ENCODE data around the gene L1TD1. TPM values are rescaled to one million over a fixed set of nuclear protein-coding genes. Genes with fewer than 3 reads are reported as not detected.

The L1TD1 gene
- total and polyA plus RNA-seq, 2 of the 13 experiments (the other 11 are each of a cell fraction or from before 2014, with no cell fraction given): not detected

DNA sequence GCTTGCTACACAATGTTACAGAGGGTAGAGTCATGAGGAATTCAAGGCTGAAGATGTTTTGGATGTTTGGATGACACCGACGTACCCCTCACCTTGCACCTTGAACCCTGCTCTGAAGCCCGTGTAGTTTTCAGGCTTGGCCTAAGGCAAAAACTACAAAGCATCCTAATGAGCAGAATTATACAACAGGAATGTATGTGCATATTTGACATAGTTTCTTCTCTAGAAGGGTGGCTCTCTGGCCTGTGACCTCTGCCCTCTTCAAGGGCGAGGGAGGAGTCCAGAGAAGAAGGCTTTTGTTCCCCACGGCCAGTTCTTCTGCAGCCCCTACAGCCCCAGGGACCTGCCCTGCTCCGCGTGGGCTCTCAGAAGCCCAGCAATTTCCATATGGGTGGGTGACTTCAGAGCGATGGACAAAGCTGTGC, 43.3 kb downstream of the L1TD1 start (continued):
- TF ChIP-seq ZBTB38 (CRISPR knock-in tag; IDR thresholded peaks at IDR 0.05) (0 out of 2 replicates have a peak, but pooled peaks have one; percentile 45), U2AF1 (optimal IDR thresholded peaks at IDR 0.05; ENCODE audit: low read depth, low read length) (no peak), ZNF660 (CRISPR knock-in tag; IDR thresholded peaks at IDR 0.05; ENCODE audit: borderline replicate concordance, low read depth) (no peak), FOXA3 (CRISPR knock-in tag; IDR thresholded peaks at IDR 0.05) (peak; percentile 75; the same call in 1 of the 2 replicates), ZSCAN12 (CRISPR knock-in tag; IDR thresholded peaks at IDR 0.05) (no peak), ZNF124 (CRISPR knock-in tag; IDR thresholded peaks at IDR 0.05) (peak; percentile 42; the same call in 1 of the 2 replicates), ZHX1 (CRISPR knock-in tag; IDR thresholded peaks at IDR 0.05; ENCODE audit: low read depth) (no peak), HMG20B (CRISPR knock-in tag; conservative IDR thresholded peaks at IDR 0.05) (peak; percentile 83), ZBTB7A (CRISPR knock-in tag; IDR thresholded peaks at IDR 0.05) (no peak; the same call in 1 of the 2 replicates), FOXA1 (IDR thresholded peaks at IDR 0.05) (no peak), FOXA1 (CRISPR knock-in tag; IDR thresholded peaks at IDR 0.05) (peak; percentile 46), ZNF12 (CRISPR knock-in tag; IDR thresholded peaks at IDR 0.05) (no peak), IRX3 (CRISPR knock-in tag; IDR thresholded peaks at IDR 0.05; ENCODE audit: borderline replicate concordance, low read depth) (no peak), TCF7 (IDR thresholded peaks at IDR 0.05; ENCODE audit: low read depth) (peak; percentile 85), ZFX (CRISPR knock-in tag; IDR thresholded peaks at IDR 0.05; ENCODE audit: low read depth) (peak; percentile 63; the same call in 1 of the 2 replicates), ZNF367 (CRISPR knock-in tag; IDR thresholded peaks at IDR 0.05; ENCODE audit: borderline replicate concordance) (no peak), REXO4 (CRISPR knock-in tag; IDR thresholded peaks at IDR 0.05; ENCODE audit: borderline replicate concordance) (no peak), ZNF605 (CRISPR knock-in tag; IDR thresholded peaks at IDR 0.05) (peak; percentile 53; the same call in 1 of the 2 replicates)
- TF ChIP-seq, protein P1, sequence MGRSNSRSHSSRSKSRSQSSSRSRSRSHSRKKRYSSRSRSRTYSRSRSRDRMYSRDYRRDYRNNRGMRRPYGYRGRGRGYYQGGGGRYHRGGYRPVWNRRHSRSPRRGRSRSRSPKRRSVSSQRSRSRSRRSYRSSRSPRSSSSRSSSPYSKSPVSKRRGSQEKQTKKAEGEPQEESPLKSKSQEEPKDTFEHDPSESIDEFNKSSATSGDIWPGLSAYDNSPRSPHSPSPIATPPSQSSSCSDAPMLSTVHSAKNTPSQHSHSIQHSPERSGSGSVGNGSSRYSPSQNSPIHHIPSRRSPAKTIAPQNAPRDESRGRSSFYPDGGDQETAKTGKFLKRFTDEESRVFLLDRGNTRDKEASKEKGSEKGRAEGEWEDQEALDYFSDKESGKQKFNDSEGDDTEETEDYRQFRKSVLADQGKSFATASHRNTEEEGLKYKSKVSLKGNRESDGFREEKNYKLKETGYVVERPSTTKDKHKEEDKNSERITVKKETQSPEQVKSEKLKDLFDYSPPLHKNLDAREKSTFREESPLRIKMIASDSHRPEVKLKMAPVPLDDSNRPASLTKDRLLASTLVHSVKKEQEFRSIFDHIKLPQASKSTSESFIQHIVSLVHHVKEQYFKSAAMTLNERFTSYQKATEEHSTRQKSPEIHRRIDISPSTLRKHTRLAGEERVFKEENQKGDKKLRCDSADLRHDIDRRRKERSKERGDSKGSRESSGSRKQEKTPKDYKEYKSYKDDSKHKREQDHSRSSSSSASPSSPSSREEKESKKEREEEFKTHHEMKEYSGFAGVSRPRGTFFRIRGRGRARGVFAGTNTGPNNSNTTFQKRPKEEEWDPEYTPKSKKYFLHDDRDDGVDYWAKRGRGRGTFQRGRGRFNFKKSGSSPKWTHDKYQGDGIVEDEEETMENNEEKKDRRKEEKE (IDR thresholded peaks at IDR 0.05): no peak
- TF ChIP-seq, protein P2, sequence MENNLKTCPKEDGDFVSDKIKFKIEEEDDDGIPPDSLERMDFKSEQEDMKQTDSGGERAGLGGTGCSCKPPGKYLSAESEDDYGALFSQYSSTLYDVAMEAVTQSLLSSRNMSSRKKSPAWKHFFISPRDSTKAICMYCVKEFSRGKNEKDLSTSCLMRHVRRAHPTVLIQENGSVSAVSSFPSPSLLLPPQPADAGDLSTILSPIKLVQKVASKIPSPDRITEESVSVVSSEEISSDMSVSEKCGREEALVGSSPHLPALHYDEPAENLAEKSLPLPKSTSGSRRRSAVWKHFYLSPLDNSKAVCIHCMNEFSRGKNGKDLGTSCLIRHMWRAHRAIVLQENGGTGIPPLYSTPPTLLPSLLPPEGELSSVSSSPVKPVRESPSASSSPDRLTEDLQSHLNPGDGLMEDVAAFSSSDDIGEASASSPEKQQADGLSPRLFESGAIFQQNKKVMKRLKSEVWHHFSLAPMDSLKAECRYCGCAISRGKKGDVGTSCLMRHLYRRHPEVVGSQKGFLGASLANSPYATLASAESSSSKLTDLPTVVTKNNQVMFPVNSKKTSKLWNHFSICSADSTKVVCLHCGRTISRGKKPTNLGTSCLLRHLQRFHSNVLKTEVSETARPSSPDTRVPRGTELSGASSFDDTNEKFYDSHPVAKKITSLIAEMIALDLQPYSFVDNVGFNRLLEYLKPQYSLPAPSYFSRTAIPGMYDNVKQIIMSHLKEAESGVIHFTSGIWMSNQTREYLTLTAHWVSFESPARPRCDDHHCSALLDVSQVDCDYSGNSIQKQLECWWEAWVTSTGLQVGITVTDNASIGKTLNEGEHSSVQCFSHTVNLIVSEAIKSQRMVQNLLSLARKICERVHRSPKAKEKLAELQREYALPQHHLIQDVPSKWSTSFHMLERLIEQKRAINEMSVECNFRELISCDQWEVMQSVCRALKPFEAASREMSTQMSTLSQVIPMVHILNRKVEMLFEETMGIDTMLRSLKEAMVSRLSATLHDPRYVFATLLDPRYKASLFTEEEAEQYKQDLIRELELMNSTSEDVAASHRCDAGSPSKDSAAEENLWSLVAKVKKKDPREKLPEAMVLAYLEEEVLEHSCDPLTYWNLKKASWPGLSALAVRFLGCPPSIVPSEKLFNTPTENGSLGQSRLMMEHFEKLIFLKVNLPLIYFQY (CRISPR knock-in tag; IDR thresholded peaks at IDR 0.05; ENCODE audit: borderline replicate concordance): no peak
- TF ChIP-seq, protein P3, sequence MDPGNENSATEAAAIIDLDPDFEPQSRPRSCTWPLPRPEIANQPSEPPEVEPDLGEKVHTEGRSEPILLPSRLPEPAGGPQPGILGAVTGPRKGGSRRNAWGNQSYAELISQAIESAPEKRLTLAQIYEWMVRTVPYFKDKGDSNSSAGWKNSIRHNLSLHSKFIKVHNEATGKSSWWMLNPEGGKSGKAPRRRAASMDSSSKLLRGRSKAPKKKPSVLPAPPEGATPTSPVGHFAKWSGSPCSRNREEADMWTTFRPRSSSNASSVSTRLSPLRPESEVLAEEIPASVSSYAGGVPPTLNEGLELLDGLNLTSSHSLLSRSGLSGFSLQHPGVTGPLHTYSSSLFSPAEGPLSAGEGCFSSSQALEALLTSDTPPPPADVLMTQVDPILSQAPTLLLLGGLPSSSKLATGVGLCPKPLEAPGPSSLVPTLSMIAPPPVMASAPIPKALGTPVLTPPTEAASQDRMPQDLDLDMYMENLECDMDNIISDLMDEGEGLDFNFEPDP (CRISPR knock-in tag; conservative IDR thresholded peaks at IDR 0.05): no peak
